Erythroblast (primary cell): ENCODE measurements around the gene POP5.
"Not testable (repeated sequence)": the region's sequence is repeated elsewhere in the genome, so short reads cannot be mapped to it uniquely, and the experiment has no call there.

ENCODE experiments used
- GATA1 ChIP-seq: IDR thresholded peaks from 2 replicates; pipeline ENCODE4 v1.6.1; 2011; ENCODE audit warnings: low read depth, mild to moderate bottlenecking, control low read depth, low read length, moderate library complexity
- POLR2A ChIP-seq: IDR thresholded peaks from 2 replicates; pipeline ENCODE4 v1.6.1; 2011; ENCODE audit warnings: mild to moderate bottlenecking, low read length

- not testable (repeated sequence) for TF ChIP-seq POLR2A, GATA1
Observed at GRCh38 chr12:120617193-120617592, 36.0 kb upstream of the POP5 start.
